ENCODE data around the gene ERMARD. TPM values are rescaled to one million over a fixed set of nuclear protein-coding genes. Genes with fewer than 3 reads are reported as not detected.

ERMARD gene
- total RNA-seq, 1 donor, result 18.3 TPM

- no peak overlapping the region for H3K4me3 ChIP-seq (ENCODE audit: low read depth, low read length)
- TF ChIP-seq CTCF (IDR thresholded peaks at IDR 0.05; ENCODE audit: insufficient read depth, low read length), result no peak
- no peak for DNase-seq (ENCODE audit: low read depth)
Observed at GRCh38 chr6:169792306-169793015, 41.0 kb downstream of the ERMARD start.

GRCh38 chr6:169793408-169793807 is 42.0 kb downstream of the ERMARD start:
- no peak for TF ChIP-seq CTCF (IDR thresholded peaks at IDR 0.05; ENCODE audit: insufficient read depth, low read length)
- H3K4me3 ChIP-seq (ENCODE audit: low read depth, low read length), result no peak overlapping the region
- DNase-seq (ENCODE audit: low read depth), result no peak

GRCh38 chr6:169794317-169795055 is 43.1 kb downstream of the ERMARD start:
- H3K4me3 ChIP-seq (ENCODE audit: low read depth, low read length), result no peak overlapping the region
- no peak for TF ChIP-seq CTCF (IDR thresholded peaks at IDR 0.05; ENCODE audit: insufficient read depth, low read length)
- DNase-seq (ENCODE audit: low read depth), result no peak

- no peak for TF ChIP-seq CTCF (IDR thresholded peaks at IDR 0.05; ENCODE audit: insufficient read depth, low read length)
- no peak overlapping the region for H3K4me3 ChIP-seq (ENCODE audit: low read depth, low read length)
- DNase-seq (ENCODE audit: low read depth), result no peak
Observed at GRCh38 chr6:169795196-169795595, 43.8 kb downstream of the ERMARD start.

GRCh38 chr6:169798764-169799473 is 47.5 kb downstream of the ERMARD start:
- no peak overlapping the region for H3K4me3 ChIP-seq (ENCODE audit: low read depth, low read length)
- TF ChIP-seq CTCF (IDR thresholded peaks at IDR 0.05; ENCODE audit: insufficient read depth, low read length), result no peak
- DNase-seq (ENCODE audit: low read depth), result no peak

GRCh38 chr6:169799474-169799926 is 48.1 kb downstream of the ERMARD start:
- DNase-seq (ENCODE audit: low read depth), result no peak
- no peak overlapping the region for H3K4me3 ChIP-seq (ENCODE audit: low read depth, low read length)
- TF ChIP-seq CTCF (IDR thresholded peaks at IDR 0.05; ENCODE audit: insufficient read depth, low read length), result no peak

All from fibroblast of the aortic adventitia (primary cell).